GM21723 (cell line): ENCODE data around the gene FBXW2.
"Not testable (repeated sequence)": the region's sequence is repeated elsewhere in the genome, so short reads cannot be mapped to it uniquely, and the experiment has no call there.

Experiments
- ATAC-seq: cut with Tn5 transposase; IDR thresholded peaks from one replicate; pipeline ENCODE4 v1.9.1; 2021; ENCODE audit warnings: mild to moderate bottlenecking, moderate library complexity; ENCODE audit not compliant: unreplicated experiment

The FBXW2 gene

GRCh38 chr9:120792898-120793765 lies at the start of gene FBXW2:
FBXW2 (minus strand) TSS chr9:120793416; CDS start chr9:120788258, 5,158 bp downstream.
- ATAC-seq: peak; percentile 89

- peak; percentile 16 for ATAC-seq
These were observed 48.9 kb upstream of the FBXW2 start for GRCh38 chr9:120841930-120842684.

GRCh38 chr9:120839146-120839545 lies 45.9 kb upstream of the FBXW2 start:
- no peak for ATAC-seq

GRCh38 chr9:120837921-120838320 lies 44.7 kb upstream of the FBXW2 start:
- no peak for ATAC-seq

GRCh38 chr9:120833325-120833724 lies 40.1 kb upstream of the FBXW2 start:
- ATAC-seq: no peak

- no peak for ATAC-seq
These were observed 39.6 kb upstream of the FBXW2 start for GRCh38 chr9:120832807-120833206.

GRCh38 chr9:120830865-120831264 lies 37.6 kb upstream of the FBXW2 start:
- no peak for ATAC-seq

- no peak for ATAC-seq
These were observed 36.9 kb upstream of the FBXW2 start for GRCh38 chr9:120830151-120830550.

GRCh38 chr9:120829650-120830049 lies 36.4 kb upstream of the FBXW2 start:
- ATAC-seq: no peak

GRCh38 chr9:120820095-120820494 lies 26.9 kb upstream of the FBXW2 start:
- ATAC-seq: no peak

GRCh38 chr9:120818595-120818994 lies 25.4 kb upstream of the FBXW2 start:
- ATAC-seq: no peak

- no peak for ATAC-seq
These were observed 21.9 kb upstream of the FBXW2 start for GRCh38 chr9:120815075-120815474.

- ATAC-seq: no peak
These were observed 15.7 kb upstream of the FBXW2 start for GRCh38 chr9:120808931-120809330.

GRCh38 chr9:120807607-120808379 lies 14.6 kb upstream of the FBXW2 start:
- ATAC-seq: no peak

- not testable (repeated sequence) for ATAC-seq
These were observed 11.7 kb upstream of the FBXW2 start for GRCh38 chr9:120804784-120805363.

GRCh38 chr9:120801441-120801840 lies 8.2 kb upstream of the FBXW2 start:
- no peak for ATAC-seq

GRCh38 chr9:120791161-120791560 lies 2.1 kb downstream of the FBXW2 start:
- ATAC-seq: no peak

GRCh38 chr9:120787933-120788332 lies 5.3 kb downstream of the FBXW2 start:
- ATAC-seq: no peak

- no peak for ATAC-seq
These were observed 9.6 kb downstream of the FBXW2 start for GRCh38 chr9:120783602-120784047.

- no peak for ATAC-seq
These were observed 12.0 kb downstream of the FBXW2 start for GRCh38 chr9:120781236-120781635.

- ATAC-seq: no peak
These were observed 12.8 kb downstream of the FBXW2 start for GRCh38 chr9:120780367-120780766.
